ENCODE measurements around the gene IQCH.
"Not testable (repeated sequence)": the region's sequence is repeated elsewhere in the genome, so short reads cannot be mapped to it uniquely, and the experiment has no call there.

The IQCH gene

GRCh38 chr15:67399925-67400324 is 145.3 kb downstream of the IQCH start:
- DNase-seq: no peak

GRCh38 chr15:67400890-67401289 is 146.3 kb downstream of the IQCH start:
- DNase-seq: no peak

GRCh38 chr15:67401336-67401735 is 146.8 kb downstream of the IQCH start:
- DNase-seq: no peak

GRCh38 chr15:67403428-67404154 is 149.0 kb downstream of the IQCH start:
- DNase-seq: no peak

GRCh38 chr15:67405208-67406191 is 150.9 kb downstream of the IQCH start:
- DNase-seq: no peak

GRCh38 chr15:67406257-67406861 is 151.8 kb downstream of the IQCH start:
- DNase-seq: no peak

GRCh38 chr15:67407786-67408185 is 153.2 kb downstream of the IQCH start:
- DNase-seq: no peak

GRCh38 chr15:67409175-67409574 is 154.6 kb downstream of the IQCH start:
- no peak for DNase-seq

GRCh38 chr15:67411486-67411885 is 156.9 kb downstream of the IQCH start:
- no peak for DNase-seq

- DNase-seq: no peak
Observed at GRCh38 chr15:67413770-67414390, 159.3 kb downstream of the IQCH start.

GRCh38 chr15:67415181-67415580 is 160.6 kb downstream of the IQCH start:
- DNase-seq: no peak

GRCh38 chr15:67416891-67417290 is 162.3 kb downstream of the IQCH start:
- no peak for DNase-seq

- DNase-seq: peak in 1 of 5 experiments; percentile 74
Observed at GRCh38 chr15:67419705-67420104, 165.1 kb downstream of the IQCH start.

GRCh38 chr15:67420137-67420536 is 165.6 kb downstream of the IQCH start:
- DNase-seq: peak in 1 of 5 experiments; percentile 19

- no peak for DNase-seq
Observed at GRCh38 chr15:67421105-67421504, 166.5 kb downstream of the IQCH start.

- peak in 1 of 5 experiments; percentile 12 for DNase-seq
Observed at GRCh38 chr15:67422296-67422695, 167.7 kb downstream of the IQCH start.

GRCh38 chr15:67433495-67434099 is 179.0 kb downstream of the IQCH start:
- DNase-seq: peak in 1 of 5 experiments; percentile 32

GRCh38 chr15:67436351-67437250 is 182.0 kb downstream of the IQCH start:
- DNase-seq: not testable (repeated sequence)

- no peak for DNase-seq
Observed at GRCh38 chr15:67444100-67444499, 189.5 kb downstream of the IQCH start.

GRCh38 chr15:67446449-67446848 is 191.9 kb downstream of the IQCH start:
- DNase-seq: no peak

- DNase-seq: not testable (repeated sequence)
Observed at GRCh38 chr15:67448372-67448771, 193.8 kb downstream of the IQCH start.
